Epidermal melanocyte (primary cell): ENCODE results near the gene RAB32.
"Not testable (repeated sequence)": the region's sequence is repeated elsewhere in the genome, so short reads cannot be mapped to it uniquely, and the experiment has no call there.

Source experiments
- DNase-seq: peaks from one replicate; pipeline ENCODE4 v3.0.0; 2011; ENCODE audit warnings: low spot score; ENCODE audit not compliant: insufficient read length

The RAB32 gene

DNA sequence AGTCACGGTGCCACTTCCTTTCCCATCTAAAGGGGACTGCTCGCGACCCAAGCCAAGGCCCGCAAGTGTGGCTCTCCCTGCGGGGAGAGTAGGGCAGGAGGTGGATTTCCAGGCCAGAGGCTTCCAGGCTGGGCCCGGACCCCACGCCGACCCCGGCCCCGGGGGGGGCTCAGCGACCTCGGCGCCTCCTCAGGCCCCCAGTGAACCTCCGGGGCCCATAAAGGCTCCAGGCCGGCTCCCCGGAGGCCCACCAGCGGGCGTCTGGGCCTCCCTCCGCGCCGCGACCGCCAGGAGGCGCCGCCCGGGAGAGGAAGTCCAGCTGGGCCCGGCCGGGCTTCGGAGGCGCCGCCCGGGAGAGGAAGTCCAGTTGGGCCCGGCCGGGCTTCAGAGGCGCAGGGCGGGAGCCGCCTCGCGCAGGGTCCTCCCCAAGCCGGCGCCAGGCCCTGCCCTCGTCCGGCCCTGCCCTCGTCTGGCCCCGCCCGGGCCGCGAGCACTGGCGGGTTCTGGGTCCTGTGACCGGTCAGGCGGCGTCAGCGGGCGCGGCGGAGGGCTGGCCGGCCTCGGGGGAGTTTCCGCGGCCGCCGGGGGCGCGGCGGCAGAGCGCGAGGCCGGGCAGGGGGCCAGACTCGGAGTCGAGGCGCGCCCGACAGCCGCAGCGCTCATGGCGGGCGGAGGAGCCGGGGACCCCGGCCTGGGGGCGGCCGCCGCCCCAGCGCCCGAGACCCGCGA lies at the start of gene RAB32:
RAB32 (plus strand) TSS at position 623 of the 729 bp plus-strand sequence; CDS start at position 662, 39 bp downstream.
- DNase-seq, result peak; percentile 80

DNA sequence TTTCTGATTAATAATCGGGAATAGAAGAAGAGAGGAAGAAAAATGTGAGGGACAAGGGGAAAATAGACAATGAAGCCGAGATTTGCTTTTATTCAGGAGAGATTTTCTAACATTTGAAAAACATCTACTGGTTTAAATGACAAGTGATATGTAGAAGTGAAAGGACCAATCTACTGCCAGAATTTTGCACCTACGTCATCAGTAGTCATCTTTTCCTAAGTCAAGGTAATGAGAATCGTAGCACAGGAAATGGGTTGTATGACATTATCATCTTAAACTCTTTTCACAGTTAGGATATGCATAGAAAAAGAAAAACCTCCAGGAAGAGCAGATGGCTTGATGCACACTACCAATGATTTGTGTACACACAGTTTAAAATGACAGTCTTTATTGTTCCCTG lies 45.3 kb upstream of the RAB32 start:
- no peak for DNase-seq

DNA sequence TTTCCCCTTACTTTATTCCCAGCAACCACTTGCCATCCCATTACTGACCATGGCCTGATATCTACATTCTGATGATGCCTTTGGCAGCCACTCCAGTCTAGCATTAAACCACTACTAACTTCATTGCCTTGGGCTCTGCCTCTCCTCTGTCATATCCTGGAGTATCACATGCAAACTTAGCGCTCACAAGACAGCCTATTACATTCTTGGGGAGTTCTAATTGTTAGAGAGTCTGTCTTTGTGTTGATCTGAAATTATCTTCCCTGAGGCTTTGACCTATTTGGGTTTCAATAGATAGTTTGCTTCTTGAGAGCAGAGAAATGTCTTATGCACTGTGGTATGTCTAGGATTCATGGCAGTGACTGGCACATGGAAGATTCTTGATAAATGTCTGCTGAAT lies 40.5 kb upstream of the RAB32 start:
- DNase-seq, result no peak

DNA sequence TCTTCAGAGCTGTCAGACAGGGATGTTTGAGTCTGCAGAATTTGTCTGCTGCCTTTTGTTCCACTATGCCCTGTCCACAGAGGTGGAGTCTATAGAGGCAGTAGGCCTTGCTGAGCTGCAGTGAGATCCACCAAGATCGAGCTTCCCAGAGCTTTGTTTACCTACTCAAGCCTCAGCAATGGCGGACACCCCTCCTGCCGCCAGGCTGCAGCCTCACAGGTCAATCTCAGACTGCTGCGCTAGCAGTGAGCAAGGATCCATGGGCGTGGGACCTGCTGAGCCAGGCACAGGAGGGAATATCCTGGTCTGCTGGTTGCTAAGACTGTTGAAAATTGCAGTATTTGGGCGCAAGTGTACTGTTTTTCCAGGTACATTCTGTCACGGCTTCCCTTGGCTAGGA lies 28.4 kb upstream of the RAB32 start:
- DNase-seq, result no peak

DNA sequence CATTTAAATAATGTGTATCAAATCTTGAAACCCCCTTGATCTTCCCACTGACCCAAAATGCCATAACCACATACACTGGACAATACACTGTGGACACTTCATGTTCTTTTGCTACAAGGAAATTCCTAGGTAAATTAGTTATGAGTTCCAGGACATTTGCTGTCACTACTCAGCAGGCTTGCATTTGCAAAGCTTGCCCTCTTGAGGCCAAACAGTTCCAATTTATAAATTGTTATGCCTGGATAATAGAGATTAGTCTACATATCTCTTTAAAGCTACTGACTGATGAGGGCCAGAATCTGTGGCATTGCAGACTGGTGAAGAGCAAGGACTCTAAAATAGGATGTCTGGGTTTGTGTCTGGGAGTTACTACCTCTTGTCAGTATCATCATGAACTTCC lies 17.4 kb upstream of the RAB32 start:
- DNase-seq, result no peak

DNA sequence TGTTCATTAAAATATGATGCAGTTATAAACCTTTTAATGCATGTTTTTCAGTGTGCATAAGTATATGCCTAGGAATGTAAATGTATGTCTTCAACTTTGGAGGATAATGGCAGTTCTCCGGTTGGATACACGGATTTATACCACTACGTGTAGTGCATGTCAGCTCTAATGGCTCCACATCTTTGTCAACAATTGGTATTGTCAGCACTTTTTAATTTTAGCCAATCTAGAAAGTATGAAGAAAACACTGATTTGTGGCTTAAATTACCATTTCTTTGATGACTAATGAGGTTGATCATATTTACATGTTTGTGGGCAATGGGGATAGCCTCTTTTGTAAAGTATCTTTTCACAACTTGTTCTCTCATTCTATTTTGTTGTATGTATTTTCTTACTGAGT lies 10.9 kb upstream of the RAB32 start:
- no peak for DNase-seq

DNA sequence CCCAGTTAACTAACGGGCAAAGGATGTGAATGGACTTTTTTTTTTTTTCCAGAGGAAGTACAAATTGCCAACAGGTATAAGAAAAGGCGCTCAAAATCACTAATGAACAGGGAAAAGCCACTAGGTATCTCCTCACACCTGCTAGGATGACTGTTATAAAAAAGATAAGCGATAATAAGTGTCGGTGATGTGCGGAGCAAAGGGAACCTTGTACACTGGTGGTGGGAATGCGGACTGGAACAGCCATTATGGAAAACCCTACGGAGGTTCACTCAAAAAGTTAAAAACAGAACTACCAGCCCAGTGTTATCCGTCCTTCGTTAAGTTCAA lies 787 bp upstream of the RAB32 start:
- no peak for DNase-seq

DNA sequence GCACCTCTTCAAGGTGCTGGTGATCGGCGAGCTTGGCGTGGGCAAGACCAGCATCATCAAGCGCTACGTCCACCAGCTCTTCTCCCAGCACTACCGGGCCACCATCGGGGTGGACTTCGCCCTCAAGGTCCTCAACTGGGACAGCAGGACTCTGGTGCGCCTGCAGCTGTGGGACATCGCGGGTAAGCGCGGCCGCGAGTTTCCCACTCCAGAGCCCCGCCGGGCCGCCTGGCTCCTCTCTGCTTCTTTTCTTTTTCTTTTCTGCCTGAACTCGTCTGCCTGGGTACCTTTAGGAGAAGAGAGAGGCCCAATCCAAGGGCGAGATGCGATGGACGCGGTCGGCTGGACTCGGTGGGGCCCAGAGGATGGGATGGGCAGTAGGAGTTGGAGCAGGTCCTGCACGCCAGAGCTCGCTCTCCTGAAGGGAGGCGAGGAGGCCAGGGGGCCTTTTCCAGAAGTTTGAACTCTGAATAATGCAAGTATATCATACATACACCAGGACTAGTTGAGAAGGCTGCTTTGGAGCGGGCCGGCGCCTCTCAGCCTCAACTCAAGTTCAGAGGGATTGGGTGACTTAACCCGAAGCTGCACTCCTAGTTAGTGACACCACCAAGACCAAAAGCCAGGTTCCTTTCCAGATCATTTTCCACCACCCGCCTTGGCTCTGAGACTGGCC lies 445 bp downstream of the RAB32 start:
- no peak for DNase-seq

DNA sequence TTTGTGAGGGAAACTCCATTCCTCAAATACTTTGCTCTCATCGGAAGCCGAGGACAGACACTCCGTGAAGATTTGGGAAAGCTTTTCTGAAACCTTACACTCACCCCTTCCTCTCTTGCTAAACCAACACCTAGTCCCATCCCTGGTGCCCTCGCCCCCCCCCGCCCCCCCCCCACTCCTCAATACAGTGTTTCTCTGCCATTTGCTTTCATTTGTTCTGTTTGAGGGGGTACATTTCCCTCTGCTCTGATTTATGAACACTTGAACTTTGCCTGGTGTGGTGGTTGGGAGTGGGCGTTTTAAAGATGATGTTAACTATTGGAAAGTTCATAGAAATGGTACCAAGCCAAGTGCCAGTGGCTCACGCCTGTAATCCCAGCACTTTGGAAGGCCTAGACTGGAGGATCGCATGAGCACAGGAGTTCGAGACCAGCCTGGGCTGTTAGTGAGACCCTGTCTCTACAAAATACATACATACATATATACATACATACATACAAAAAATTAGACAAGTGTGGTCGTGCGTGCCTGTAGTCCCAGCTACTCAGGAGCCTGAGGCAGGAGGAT lies 1.1 kb downstream of the RAB32 start:
- no peak for DNase-seq

DNA sequence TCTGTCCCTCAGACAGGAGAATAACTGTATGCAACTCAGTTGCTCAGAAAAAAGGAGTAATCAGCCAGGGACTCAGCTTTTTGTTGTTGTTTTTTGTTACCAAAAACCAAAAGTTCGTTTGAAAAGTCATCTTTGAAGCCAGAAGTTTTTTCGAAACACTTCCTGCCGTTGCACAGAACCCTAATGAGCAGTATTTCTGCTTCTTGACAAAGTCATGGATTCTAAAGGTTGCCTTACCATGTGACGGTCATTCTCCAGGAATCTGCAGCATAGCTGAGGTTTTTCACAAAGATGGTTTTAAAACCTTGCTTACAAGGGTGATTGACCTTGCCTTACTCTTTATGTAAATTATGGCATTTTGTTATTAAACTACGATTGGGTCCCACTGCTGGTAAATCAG lies 1.9 kb downstream of the RAB32 start:
- no peak for DNase-seq

DNA sequence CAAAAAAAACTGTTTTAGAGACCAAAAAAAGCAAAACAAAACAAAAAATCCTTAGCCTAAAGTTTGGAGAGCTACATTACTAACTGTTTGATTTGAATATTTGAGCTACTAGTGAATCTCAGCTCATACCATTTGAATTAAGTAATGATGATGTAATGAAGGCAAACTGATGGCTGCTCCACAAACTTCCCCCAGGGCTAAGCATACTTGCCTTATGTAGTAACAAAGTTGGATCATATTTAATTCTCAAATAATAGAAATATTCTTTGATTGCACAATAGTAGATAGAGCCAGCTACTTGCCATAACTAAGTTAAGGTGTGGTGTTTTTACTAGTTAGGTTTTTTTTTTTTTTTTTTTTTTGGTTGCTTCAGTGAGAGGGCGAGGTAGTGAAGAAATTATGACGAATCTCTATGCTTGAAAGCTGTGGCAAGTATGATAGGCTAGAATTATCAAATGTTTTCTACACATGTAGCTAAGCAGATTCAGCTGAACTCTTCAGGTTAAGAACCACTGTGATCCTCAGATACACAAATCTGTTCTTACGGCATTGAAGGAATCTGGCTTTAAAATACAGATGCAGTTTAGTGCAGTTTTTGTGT lies 2.9 kb downstream of the RAB32 start:
- no peak for DNase-seq

DNA sequence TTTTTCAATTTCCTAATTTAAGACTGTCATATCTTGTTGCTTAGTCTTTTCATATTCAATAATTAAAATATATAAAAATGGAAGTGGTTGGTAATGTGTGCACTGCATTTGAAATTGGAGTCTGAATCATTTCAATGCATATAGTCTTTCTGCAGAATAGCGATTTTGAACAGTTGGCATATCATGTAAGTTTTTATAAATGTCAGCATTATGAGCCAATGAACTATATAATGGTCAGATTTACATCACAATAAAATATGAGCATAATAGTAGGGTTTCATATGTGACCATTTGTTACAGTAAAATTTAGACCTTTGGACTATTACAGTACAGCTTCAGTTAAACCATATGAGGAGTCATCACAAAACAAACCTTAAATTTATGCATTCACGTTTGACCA lies 4.3 kb downstream of the RAB32 start:
- DNase-seq, result no peak

DNA sequence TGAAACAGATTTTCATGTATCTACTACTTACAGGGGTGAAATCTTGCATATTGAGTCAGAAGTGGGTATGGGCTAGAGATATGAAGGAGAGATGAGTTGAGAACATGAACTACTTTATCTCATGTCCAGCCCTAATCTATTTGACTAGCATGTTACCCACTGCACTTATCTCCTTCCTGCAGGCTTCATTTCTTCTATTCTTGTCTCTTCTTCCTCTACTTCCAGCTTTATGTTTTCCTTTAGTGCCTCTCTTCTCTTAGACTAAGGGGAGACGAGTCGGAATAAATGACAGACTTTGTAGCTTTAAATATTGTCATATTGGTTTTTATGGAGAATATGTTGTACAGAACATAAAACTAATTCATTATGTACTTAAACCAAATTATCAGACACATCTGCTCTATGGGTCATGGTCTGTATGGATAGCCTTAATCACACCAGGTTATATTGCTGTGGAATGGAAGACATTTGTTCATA lies 5.3 kb downstream of the RAB32 start:
- DNase-seq, result no peak

DNA sequence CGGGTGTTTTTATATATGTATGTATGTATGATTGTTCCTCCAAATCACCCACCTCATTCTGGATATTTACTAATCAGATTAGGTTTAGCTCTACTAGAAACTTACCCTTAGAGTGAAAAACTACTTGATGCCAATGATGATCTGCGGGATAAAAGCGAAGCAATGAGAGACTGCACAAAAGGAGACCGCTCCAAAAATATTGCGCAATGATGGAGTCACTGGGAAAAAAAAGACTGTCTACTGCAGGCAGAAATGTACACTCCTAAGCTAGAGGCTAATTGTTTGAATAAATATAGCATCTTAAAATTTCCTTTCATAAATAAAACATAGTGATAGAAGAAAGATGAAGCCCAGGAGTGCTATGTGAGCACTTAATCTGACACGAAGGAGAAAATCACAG lies 7.3 kb downstream of the RAB32 start:
- DNase-seq, result no peak

DNA sequence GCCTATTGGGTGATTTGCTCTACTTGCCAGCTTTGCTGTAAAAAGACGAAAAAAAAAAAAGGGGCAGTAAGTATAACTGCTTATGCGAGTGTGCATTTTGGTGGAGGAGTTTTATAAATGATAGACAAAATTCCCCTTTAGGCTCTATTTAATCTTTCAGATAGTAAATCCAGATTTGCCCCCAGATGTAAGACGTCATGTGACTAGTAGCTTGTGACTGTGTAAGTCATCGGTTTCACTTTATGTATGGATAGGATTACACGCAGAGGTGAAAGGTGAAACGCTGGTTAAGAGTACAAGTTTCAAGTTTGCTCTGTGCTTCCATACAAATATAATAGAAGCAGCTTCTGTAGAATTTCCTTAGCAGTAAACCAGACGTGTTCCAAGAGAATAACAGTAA lies 7.9 kb downstream of the RAB32 start:
- no peak for DNase-seq

DNA sequence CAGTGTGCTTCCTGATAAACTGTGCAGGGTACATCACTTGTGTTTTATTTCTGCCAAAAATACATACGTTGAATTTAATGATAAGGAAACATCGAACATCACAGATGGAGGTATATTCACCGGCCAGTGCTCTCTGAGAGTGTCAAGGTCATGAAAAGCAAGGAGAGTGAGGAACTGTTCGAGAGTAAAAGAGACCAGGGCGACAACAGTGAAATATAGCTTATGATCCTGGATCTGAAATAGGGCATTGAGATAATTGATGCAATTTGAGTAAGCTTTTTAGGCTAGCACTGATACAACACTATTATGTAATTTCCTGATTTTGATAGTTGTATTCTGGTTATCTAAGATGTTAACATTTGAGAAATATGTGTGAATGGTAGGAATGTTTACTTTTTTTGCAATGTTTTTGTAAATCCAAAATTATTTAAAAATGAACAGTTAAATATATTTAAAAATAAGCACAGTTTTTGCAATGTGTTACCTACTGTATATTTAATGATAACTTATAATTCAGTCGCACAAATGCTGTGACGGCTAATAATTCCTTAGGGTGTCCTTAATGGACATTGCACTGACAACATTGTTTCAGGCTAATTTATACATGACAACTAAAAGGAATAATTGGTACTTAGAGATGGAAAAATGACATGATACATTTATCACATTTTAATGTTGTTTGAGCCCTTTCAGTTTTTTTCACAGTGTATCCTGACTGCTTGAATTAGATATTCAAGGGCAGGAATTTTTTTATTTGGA lies 9.9 kb downstream of the RAB32 start:
- no peak for DNase-seq

DNA sequence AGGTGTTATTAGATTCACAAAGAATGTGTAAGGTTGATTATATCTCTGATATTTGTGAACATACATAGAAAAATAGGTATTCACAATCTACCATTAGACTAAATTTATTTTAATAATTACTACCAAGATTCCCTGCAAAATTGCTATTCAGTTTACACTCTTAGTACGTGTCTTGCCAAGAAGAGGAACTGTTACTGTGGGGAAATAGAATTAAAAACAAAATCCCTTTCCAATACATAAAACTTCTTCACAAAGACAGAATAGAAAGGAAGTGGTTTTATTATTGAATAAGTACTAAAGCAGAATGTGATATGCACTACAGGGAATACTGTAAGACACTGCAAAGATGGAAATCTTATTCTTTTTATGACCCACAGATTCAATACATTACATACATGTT lies 17.0 kb downstream of the RAB32 start:
- no peak for DNase-seq

DNA sequence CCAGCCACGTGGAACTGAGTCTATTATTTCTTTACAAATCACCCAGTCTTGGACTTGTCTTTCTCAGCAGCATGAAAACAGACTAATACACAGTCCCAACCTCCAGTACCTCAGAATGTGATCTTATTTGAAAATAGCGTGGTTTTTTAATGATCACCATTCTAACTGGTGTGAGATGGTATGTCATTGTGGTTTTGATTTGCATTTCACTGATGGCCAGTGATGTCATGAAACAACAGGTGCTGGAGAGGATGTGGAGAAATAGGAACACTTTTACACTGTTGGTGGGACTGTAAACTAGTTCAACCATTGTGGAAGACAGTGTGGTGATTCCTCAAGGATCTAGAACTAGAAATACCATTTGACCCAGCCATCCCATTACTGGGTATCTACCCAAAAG lies 23.0 kb downstream of the RAB32 start:
- not testable (repeated sequence) for DNase-seq

DNA sequence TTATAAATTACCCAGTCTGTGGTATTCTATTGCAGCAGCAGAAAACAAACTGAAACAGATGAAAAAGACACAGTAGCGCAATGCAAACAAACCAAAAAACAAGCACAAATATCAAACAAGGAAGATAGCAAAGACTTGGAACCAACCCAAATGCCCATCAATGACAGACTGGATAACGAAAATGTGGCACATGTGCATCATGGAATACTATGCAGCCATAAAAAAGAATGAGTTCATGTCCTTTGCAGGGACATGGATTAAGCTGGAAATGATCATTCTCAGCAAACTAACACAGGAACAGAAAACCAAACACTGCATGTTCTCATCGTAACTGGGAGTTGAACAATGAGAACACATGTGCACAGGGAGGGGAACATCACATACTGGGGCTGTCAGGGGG lies 25.0 kb downstream of the RAB32 start:
- DNase-seq, result not testable (repeated sequence)

DNA sequence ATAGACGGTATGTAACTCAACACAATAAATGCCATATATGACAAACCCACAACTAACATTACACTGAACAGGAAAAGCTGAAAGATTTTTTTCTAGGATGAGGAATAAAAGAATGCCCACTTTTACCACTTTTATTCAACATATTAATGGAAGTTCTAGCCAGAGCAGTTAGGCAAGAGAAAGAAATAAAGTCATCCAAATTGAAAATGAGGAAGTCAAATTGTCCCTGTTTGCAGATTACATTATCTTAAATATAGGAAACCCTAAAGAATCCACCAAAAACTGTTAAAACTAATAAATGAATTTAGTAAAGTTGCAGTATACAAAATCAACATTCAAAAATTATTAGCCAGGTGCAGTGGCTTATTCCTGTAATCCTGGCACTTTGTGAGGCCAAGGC lies 30.6 kb downstream of the RAB32 start:
- no peak for DNase-seq

DNA sequence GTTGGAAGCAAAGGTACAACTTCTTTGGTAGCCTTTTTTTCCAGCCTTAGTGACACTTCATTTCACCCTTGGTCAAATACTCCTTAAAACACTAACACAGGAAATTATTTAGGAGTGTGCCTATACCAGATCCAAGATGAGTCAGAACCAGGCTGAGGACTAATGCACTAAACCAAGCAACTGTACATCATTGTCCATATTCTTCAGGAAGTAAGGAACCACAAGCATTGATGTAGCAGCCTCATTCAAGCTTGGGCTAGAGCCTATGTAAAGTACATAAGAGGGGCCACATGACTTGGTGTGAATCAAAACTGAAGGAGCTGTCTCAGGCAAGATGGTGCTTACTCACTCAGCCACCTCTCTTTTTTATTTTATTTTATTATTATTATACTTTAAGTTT lies 34.4 kb downstream of the RAB32 start:
- no peak for DNase-seq

DNA sequence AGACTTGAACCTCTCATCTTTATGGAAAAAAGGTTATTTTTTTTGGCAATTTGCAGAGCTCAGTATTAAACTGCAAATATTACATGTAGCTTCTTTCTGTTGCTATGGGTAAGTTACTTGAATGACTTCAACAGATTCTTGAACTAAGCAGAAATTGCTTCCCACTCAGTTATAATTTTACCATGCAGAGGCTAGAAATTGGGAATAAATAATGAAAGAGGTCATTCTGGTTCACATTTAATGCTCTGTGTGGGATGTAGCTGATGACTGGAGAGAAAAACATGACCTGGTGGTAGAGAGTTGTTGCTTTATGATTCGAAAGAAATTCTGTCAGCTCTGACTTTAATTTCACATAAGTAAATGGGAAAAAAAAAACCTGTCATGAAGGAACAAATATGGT lies 38.3 kb downstream of the RAB32 start:
- no peak for DNase-seq
